Endothelial cell of umbilical vein (primary cell): Measurements from ENCODE around the gene CIDEB. TPM values are rescaled to one million over a fixed set of nuclear protein-coding genes. Genes with fewer than 3 reads are reported as not detected.

Source experiments
- BruUV-seq: library from RNA; stranded (reverse); fragments of 400-500 nt; replicated peaks from 2 replicates; lab custom pipeline; 2021; lab: Mats Ljungman, UMichigan
- CTCF ChIA-PET: fragments of 300-600, 350-600 bp; sonication (Branson Sonifier 250); formaldehyde crosslinking; loops from one replicate; lab custom pipeline; 2021; ENCODE audit warnings: antibody characterized with exemption, inconsistent platforms; lab: Charles Lee
- POLR2A ChIA-PET: fragments of 300-600, 350-600 bp; sonication (Branson Sonifier 250); formaldehyde crosslinking; loops from one replicate; lab custom pipeline; 2021; ENCODE audit warnings: antibody characterized with exemption, inconsistent platforms; lab: Charles Lee
- DNase-seq: peaks from one replicate; pipeline ENCODE4 v3.0.0-alpha.2; 2011; ENCODE audit warnings: low read depth, low spot score
- FAIRE-seq: peaks from 2 replicates; lab custom pipeline; 2011; peaks lifted over from hg19 to GRCh38; lab: Jason Lieb, UNC
- H2AFZ ChIP-seq: 2 replicates; pipeline ENCODE4 v1.6.0; 2012; ENCODE audit warnings: low read depth, low read length, control low read depth, inconsistent platforms
- H3K27ac ChIP-seq: 2 replicates; pipeline ENCODE4 v1.5.1; 2011; ENCODE audit warnings: low read depth, mild to moderate bottlenecking, control low read depth, low read length, moderate library complexity; ENCODE audit not compliant: insufficient read depth
- H3K27me3 ChIP-seq, 2 experiments: 2 replicates each; pipeline versions ENCODE4 v1.6.0 to v1.6.1; 2011; ENCODE audit warnings: low read length in 2 of 2, mixed read lengths in 1 of 2; ENCODE audit not compliant: control insufficient read depth in 2 of 2, insufficient read depth in 2 of 2
- H3K36me3 ChIP-seq, 2 experiments: 2 replicates in 1 of 2; 3 replicates in 1 of 2; pipeline ENCODE4 v1.5.1; 2011; ENCODE audit warnings: low read length in 2 of 2, mild to moderate bottlenecking in 1 of 2, moderate library complexity in 1 of 2; ENCODE audit not compliant: control insufficient read depth in 2 of 2, insufficient read depth in 2 of 2; ENCODE audit errors: extremely low read depth in 1 of 2
- H3K4me1 ChIP-seq: 3 replicates; pipeline ENCODE4 v1.5.1; 2011; ENCODE audit warnings: mild to moderate bottlenecking, low read length; ENCODE audit not compliant: control insufficient read depth, insufficient read depth; ENCODE audit errors: extremely low read depth
- H3K4me2 ChIP-seq: 2 replicates; pipeline ENCODE4 v1.6.1; 2011; ENCODE audit warnings: low read length, control low read depth, mixed read lengths; ENCODE audit not compliant: insufficient read depth
- H3K4me3 ChIP-seq, 3 experiments: fragments of 200-600 bp in 1 of 3; sonication (generic), shearing (Covaris generic) in 1 of 3; replicated peaks in 1 of 3; 2 replicates each; pipeline ENCODE4 v1.5.1; 2011 to 2016; ENCODE audit warnings: control low read depth in 3 of 3, low read length in 3 of 3, mild to moderate bottlenecking in 2 of 3, inconsistent platforms in 1 of 3, low read depth in 1 of 3, moderate library complexity in 1 of 3; ENCODE audit not compliant: insufficient read depth in 1 of 3
- H3K79me2 ChIP-seq: 2 replicates; pipeline ENCODE4 v1.6.0; 2012; ENCODE audit warnings: low read length, inconsistent platforms; ENCODE audit not compliant: control insufficient read depth, insufficient read depth
- H3K9ac ChIP-seq: replicated peaks from 2 replicates; pipeline ENCODE3; 2011; ENCODE audit warnings: low read length, control low read depth; ENCODE audit not compliant: insufficient read depth; ENCODE audit errors: extremely low read depth
- H3K9me1 ChIP-seq: replicated peaks from 3 replicates; pipeline ENCODE4 v1.6.0; 2011; ENCODE audit warnings: mild to moderate bottlenecking, low read length; ENCODE audit not compliant: control insufficient read depth, insufficient read depth; ENCODE audit errors: extremely low read depth
- H3K9me3 ChIP-seq: replicated peaks from 2 replicates; pipeline ENCODE4 v1.5.1; 2012; ENCODE audit warnings: low read length, inconsistent platforms; ENCODE audit not compliant: control insufficient read depth, insufficient read depth
- H4K20me1 ChIP-seq: replicated peaks from 2 replicates; pipeline ENCODE3; 2011; ENCODE audit warnings: mild to moderate bottlenecking, low read length; ENCODE audit not compliant: control insufficient read depth, insufficient read depth; ENCODE audit errors: extremely low read depth
- EZH2 ChIP-seq: IDR thresholded peaks from 2 replicates; pipeline ENCODE4 v1.6.1; 2012; ENCODE audit warnings: borderline replicate concordance, low read depth, mild to moderate bottlenecking, moderate library complexity, low read length, inconsistent platforms; ENCODE audit not compliant: severe bottlenecking
- FOS ChIP-seq: IDR thresholded peaks from 2 replicates; pipeline ENCODE4 v1.6.1; 2011; ENCODE audit warnings: mild to moderate bottlenecking, low read length, moderate library complexity, borderline replicate concordance; ENCODE audit not compliant: insufficient read depth
- GATA2 ChIP-seq: IDR thresholded peaks from 2 replicates; pipeline ENCODE4 v1.7.0; 2011; ENCODE audit warnings: low read depth, mild to moderate bottlenecking, moderate library complexity, mixed read lengths, low read length; ENCODE audit not compliant: insufficient read length, insufficient read depth
- JUN ChIP-seq: IDR thresholded peaks from 2 replicates; pipeline ENCODE4 v1.6.1; 2011; ENCODE audit warnings: borderline replicate concordance, low read depth; ENCODE audit not compliant: insufficient read length, insufficient read depth
- MAX ChIP-seq: IDR thresholded peaks from 2 replicates; pipeline ENCODE4 v1.6.1; 2011; ENCODE audit not compliant: insufficient read depth, insufficient read length
- MYC ChIP-seq: IDR thresholded peaks from one replicate; pipeline ENCODE4 v1.6.1; 2011; ENCODE audit warnings: mild to moderate bottlenecking, low read depth, low read length
- POLR2A ChIP-seq: IDR thresholded peaks from 2 replicates; pipeline ENCODE4 v1.6.1; 2012; ENCODE audit warnings: low read depth, mild to moderate bottlenecking, control low read depth, low read length
- POLR2AphosphoS5 ChIP-seq: IDR thresholded peaks from 2 replicates; pipeline ENCODE4 v1.6.1; 2012; ENCODE audit warnings: low read depth, mild to moderate bottlenecking, control low read depth, low read length, moderate library complexity; ENCODE audit not compliant: insufficient read depth
- dilution Hi-C: fragments of 300-500 bp; cut with MboI; formaldehyde crosslinking; loops from one replicate; pipeline ENCODE4 v1.15.0; 2019; ENCODE audit warnings: low sequenced_read_pairs; ENCODE audit not compliant: extremely low pct_ligation_motif_present
- intact Hi-C: fragments of 100-400 bp; cut with micrococcal nuclease; formaldehyde crosslinking; loops from one replicate; pipeline ENCODE4 v1.10.0; 2022
- polyA plus RNA-seq, 4 experiments: library from polyadenylated mRNA; depleted of rRNA in 3 of 4; stranded (reverse) in 3 of 4; unstranded in 1 of 4; fragments of >200 nt; gene quantifications; 2 replicates each; pipeline versions ENCODE4 v1.2.1 to v1.2.3, GENCODE V29; 2011 to 2012; ENCODE audit warnings: missing spikeins in 1 of 4
- total RNA-seq: library from RNA; stranded (reverse); gene quantifications from 2 replicates; pipeline ENCODE4 v1.2.3, GENCODE V29; 2021
- TF ChIP-seq, protein P1 (sequence below), 2 donors: IDR thresholded peaks; 1 replicate in 1 of 2; 2 replicates in 1 of 2; pipeline ENCODE4 v1.5.1; 2011; ENCODE audit warnings: low read length in 2 of 2, mild to moderate bottlenecking in 2 of 2, moderate library complexity in 2 of 2, control low read depth in 1 of 2, inconsistent platforms in 1 of 2, low read depth in 1 of 2; ENCODE audit not compliant: insufficient read depth in 1 of 2; ENCODE audit errors: extremely low read depth in 1 of 2

CIDEB gene
- total and polyA plus RNA-seq, 2 donors (not counting 3 experiments of a cell fraction or from before 2014, with no cell fraction given), result 5.2 to 7.2 TPM

DNA sequence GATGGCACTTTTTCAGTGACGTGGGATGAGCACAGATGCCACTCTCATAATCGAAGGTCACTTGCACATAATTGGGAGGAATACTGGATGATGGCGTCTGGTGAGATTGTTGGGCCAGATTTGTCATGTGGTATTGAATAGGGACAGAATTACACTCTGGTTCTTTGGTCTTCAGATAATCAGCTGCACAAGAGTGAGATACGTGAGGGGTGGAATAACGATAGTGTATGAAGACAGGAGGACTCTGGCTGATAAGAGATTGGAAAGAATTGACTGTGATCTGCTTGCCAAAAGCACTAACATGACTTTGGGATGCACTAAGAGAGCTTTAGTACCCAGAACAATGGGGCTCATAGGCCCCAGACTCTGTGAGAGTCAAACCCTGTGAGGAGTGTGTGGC lies 29.4 kb downstream of the CIDEB start:
- no peak overlapping the region for H3K9ac ChIP-seq
- no peaks in the 10 kb centered on the region for H3K36me3 ChIP-seq
- FAIRE-seq (no peak), DNase-seq (no peak)
- H3K27ac ChIP-seq, result no peak overlapping the region
- POLR2A ChIA-PET, result interaction anchor here (0.6 kb wide), 1 partner anchor 35 kb away, joined by 8 read pairs; no protein-coding TSS in a partner anchor
- dilution Hi-C loops, result no loop called here
- H3K9me1 ChIP-seq, result no peaks in the 10 kb centered on the region
- H3K4me3 ChIP-seq, result no peak overlapping the region
- intact Hi-C loops, result no loop called here
- TF ChIP-seq, protein P1, sequence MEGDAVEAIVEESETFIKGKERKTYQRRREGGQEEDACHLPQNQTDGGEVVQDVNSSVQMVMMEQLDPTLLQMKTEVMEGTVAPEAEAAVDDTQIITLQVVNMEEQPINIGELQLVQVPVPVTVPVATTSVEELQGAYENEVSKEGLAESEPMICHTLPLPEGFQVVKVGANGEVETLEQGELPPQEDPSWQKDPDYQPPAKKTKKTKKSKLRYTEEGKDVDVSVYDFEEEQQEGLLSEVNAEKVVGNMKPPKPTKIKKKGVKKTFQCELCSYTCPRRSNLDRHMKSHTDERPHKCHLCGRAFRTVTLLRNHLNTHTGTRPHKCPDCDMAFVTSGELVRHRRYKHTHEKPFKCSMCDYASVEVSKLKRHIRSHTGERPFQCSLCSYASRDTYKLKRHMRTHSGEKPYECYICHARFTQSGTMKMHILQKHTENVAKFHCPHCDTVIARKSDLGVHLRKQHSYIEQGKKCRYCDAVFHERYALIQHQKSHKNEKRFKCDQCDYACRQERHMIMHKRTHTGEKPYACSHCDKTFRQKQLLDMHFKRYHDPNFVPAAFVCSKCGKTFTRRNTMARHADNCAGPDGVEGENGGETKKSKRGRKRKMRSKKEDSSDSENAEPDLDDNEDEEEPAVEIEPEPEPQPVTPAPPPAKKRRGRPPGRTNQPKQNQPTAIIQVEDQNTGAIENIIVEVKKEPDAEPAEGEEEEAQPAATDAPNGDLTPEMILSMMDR (IDR thresholded peaks at IDR 0.05; ENCODE audit: extremely low read depth in 1 of 2, insufficient read depth in 1 of 2, low read depth in 1 of 2, low read length in 2 of 2), result no peak
- TF ChIP-seq EZH2 (no peak), FOS (no peak), POLR2A (no peak), MAX (no peak), POLR2AphosphoS5 (no peak), GATA2 (no peak), MYC (no peak), JUN (no peak)
- no peaks in the 10 kb centered on the region for H3K9me3 ChIP-seq
- CTCF ChIA-PET, result interaction anchor here (0.9 to 2.2 kb wide), 2 partner anchors 18 to 21 kb away, joined by 3 to 6 read pairs; partner anchors contain the start of genes DHRS1 and NOP9
- no peaks in the 10 kb centered on the region for H3K79me2 ChIP-seq
- BruUV-seq, result no TSS peak
- no peak overlapping the region for H3K4me2 ChIP-seq
- H3K4me1 ChIP-seq, result no peaks in the 10 kb centered on the region
- no peaks in the 10 kb centered on the region for H4K20me1 ChIP-seq
- no peak overlapping the region for H2AFZ ChIP-seq
- H3K27me3 ChIP-seq, result no peaks in the 10 kb centered on the region
